ENCODE data around the gene ZNF226.

Gene ZNF226

DNA sequence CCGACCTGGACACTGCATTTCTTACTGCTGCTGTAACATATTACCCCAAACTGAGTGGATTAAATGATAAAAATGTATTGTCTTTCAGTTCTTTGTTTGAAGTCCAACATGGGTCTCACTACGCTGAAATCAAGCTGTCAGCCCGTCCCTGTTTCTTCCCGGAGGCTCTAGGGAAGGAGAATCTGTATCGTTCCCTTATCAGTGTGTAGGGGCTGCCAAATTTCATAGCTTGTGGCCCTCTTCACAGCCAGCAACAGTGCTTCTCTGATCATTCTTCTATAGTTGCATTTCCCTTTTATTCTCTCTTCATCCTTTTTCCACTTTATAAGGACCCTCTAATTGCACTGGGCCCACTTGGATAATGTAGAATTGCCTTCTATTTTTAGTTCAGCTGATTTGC lies 13.4 kb upstream of the ZNF226 start:
- no peaks in the 10 kb centered on the region for H3F3A ChIP-seq (ENCODE audit: control insufficient read depth, insufficient read depth)
- no peaks in the 10 kb centered on the region for H3K36me3 ChIP-seq (ENCODE audit: control insufficient read depth, low read length)
- no peaks in the 10 kb centered on the region for H4K20me1 ChIP-seq (ENCODE audit: control insufficient read depth, insufficient read depth, low read depth, low read length)
- H3K9me2 ChIP-seq (replicated peaks; ENCODE audit: control insufficient read depth, low read length), result no peaks in the 10 kb centered on the region
- H3K4me3 ChIP-seq (ENCODE audit: low read length), result no peak overlapping the region
- H3K4me1 ChIP-seq (ENCODE audit: control insufficient read depth, low read length), result no peaks in the 10 kb centered on the region
- H3K27me3 ChIP-seq (ENCODE audit: control insufficient read depth, low read length), result no peaks in the 10 kb centered on the region
- H3K9me3 ChIP-seq (ENCODE audit: control insufficient read depth, insufficient read depth, low read length), result peaks cover 10% of the 10 kb centered on the region
- TF ChIP-seq, protein P1, sequence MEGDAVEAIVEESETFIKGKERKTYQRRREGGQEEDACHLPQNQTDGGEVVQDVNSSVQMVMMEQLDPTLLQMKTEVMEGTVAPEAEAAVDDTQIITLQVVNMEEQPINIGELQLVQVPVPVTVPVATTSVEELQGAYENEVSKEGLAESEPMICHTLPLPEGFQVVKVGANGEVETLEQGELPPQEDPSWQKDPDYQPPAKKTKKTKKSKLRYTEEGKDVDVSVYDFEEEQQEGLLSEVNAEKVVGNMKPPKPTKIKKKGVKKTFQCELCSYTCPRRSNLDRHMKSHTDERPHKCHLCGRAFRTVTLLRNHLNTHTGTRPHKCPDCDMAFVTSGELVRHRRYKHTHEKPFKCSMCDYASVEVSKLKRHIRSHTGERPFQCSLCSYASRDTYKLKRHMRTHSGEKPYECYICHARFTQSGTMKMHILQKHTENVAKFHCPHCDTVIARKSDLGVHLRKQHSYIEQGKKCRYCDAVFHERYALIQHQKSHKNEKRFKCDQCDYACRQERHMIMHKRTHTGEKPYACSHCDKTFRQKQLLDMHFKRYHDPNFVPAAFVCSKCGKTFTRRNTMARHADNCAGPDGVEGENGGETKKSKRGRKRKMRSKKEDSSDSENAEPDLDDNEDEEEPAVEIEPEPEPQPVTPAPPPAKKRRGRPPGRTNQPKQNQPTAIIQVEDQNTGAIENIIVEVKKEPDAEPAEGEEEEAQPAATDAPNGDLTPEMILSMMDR (IDR thresholded peaks at IDR 0.05; ENCODE audit: low read depth, low read length, poor library complexity, severe bottlenecking), result no peak
- no peak for TF ChIP-seq EZH2phosphoT487 (IDR thresholded peaks at IDR 0.05; ENCODE audit: borderline replicate concordance, low read length)
- no peak overlapping the region for H3K4me2 ChIP-seq (ENCODE audit: low read length)
- H3K27ac ChIP-seq (ENCODE audit: low read depth, low read length), result no peak overlapping the region
- H3K79me2 ChIP-seq (ENCODE audit: control insufficient read depth, low read length), result no peaks in the 10 kb centered on the region

DNA sequence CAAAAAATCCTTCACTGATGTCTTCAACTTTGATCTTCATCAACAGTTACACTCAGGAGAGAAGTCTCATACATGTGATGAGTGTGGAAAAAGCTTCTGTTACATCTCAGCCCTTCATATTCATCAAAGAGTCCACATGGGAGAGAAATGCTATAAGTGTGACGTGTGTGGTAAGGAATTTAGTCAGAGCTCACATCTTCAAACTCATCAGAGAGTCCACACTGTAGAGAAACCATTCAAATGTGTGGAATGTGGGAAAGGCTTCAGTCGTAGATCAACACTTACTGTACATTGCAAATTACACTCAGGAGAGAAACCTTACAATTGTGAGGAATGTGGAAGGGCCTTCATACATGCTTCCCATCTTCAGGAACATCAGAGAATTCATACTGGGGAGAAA lies 8.4 kb upstream of the ZNF226 start:
- no peak overlapping the region for H3K4me2 ChIP-seq (ENCODE audit: low read length)
- H3K4me3 ChIP-seq (ENCODE audit: low read length), result no peak overlapping the region
- H3K4me1 ChIP-seq (ENCODE audit: control insufficient read depth, low read length), result no peaks in the 10 kb centered on the region
- no peaks in the 10 kb centered on the region for H3K27me3 ChIP-seq (ENCODE audit: control insufficient read depth, low read length)
- no peaks in the 10 kb centered on the region for H4K20me1 ChIP-seq (ENCODE audit: control insufficient read depth, insufficient read depth, low read depth, low read length)
- no peak overlapping the region for H3K27ac ChIP-seq (ENCODE audit: low read depth, low read length)
- no peaks in the 10 kb centered on the region for H3K36me3 ChIP-seq (ENCODE audit: control insufficient read depth, low read length)
- no peaks in the 10 kb centered on the region for H3F3A ChIP-seq (ENCODE audit: control insufficient read depth, insufficient read depth)
- no peaks in the 10 kb centered on the region for H3K79me2 ChIP-seq (ENCODE audit: control insufficient read depth, low read length)
- TF ChIP-seq, protein P1 (IDR thresholded peaks at IDR 0.05; ENCODE audit: low read depth, low read length, poor library complexity, severe bottlenecking), result no peak
- TF ChIP-seq EZH2phosphoT487 (IDR thresholded peaks at IDR 0.05; ENCODE audit: borderline replicate concordance, low read length), result no peak
- H3K9me2 ChIP-seq (replicated peaks; ENCODE audit: control insufficient read depth, low read length), result no peaks in the 10 kb centered on the region
- peaks cover 27% of the 10 kb centered on the region for H3K9me3 ChIP-seq (ENCODE audit: control insufficient read depth, insufficient read depth, low read length)

DNA sequence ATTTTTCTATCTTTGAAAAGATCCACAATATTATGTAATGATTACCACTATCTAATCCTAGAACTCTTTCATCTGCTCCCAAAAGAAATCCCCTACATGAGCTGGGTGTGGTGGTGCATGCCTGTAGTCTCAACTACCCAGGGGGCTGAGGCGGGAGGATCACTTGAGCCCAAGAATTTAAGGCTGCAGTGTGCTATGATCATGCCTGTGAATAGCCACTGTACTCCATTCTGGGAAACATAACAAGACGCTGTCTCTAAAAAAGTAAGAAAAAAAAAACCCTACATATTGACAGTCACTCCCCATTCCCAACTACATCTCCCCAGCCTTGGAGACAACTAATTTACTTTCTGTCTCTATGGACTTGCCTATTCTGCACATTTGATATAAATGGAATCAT lies 1.1 kb upstream of the ZNF226 start:
- Histone ChIP-seq H3K79me2 (ENCODE audit: control insufficient read depth, low read length) (no peaks in the 10 kb centered on the region), H3K4me1 (ENCODE audit: control insufficient read depth, low read length) (peaks cover 14% of the 10 kb centered on the region), H3K9me2 (replicated peaks; ENCODE audit: control insufficient read depth, low read length) (no peaks in the 10 kb centered on the region), H3K36me3 (ENCODE audit: control insufficient read depth, low read length) (peaks cover 27% of the 10 kb centered on the region), H4K20me1 (ENCODE audit: control insufficient read depth, insufficient read depth, low read depth, low read length) (no peaks in the 10 kb centered on the region), H3K4me2 (ENCODE audit: low read length) (0 out of 2 replicates have a peak overlapping the region, but pooled peaks have one; percentile 65), H3F3A (ENCODE audit: control insufficient read depth, insufficient read depth) (no peaks in the 10 kb centered on the region), H3K27ac (ENCODE audit: low read depth, low read length) (no peak overlapping the region), H3K4me3 (ENCODE audit: low read length) (peak overlapping the region; percentile 71; the same call in 1 of the 2 replicates), H3K27me3 (ENCODE audit: control insufficient read depth, low read length) (no peaks in the 10 kb centered on the region), H3K9me3 (ENCODE audit: control insufficient read depth, insufficient read depth, low read length) (peaks cover 26% of the 10 kb centered on the region)
- TF ChIP-seq EZH2phosphoT487 (IDR thresholded peaks at IDR 0.05; ENCODE audit: borderline replicate concordance, low read length), result no peak
- TF ChIP-seq, protein P1 (IDR thresholded peaks at IDR 0.05; ENCODE audit: low read depth, low read length, poor library complexity, severe bottlenecking), result no peak

Data from DOHH2 (cell line).